HG03469 (cell line): Measurements from ENCODE around the gene INSYN1.

Experiments used
- ATAC-seq: cut with Tn5 transposase; IDR thresholded peaks from one replicate; pipeline ENCODE4 v1.9.1; 2021; ENCODE audit warnings: mild to moderate bottlenecking, moderate library complexity, moderate number of reproducible peaks; ENCODE audit not compliant: unreplicated experiment

INSYN1 gene

GRCh38 chr15:73777741-73778140 is 24.6 kb upstream of the INSYN1 start:
- ATAC-seq: no peak

DNA sequence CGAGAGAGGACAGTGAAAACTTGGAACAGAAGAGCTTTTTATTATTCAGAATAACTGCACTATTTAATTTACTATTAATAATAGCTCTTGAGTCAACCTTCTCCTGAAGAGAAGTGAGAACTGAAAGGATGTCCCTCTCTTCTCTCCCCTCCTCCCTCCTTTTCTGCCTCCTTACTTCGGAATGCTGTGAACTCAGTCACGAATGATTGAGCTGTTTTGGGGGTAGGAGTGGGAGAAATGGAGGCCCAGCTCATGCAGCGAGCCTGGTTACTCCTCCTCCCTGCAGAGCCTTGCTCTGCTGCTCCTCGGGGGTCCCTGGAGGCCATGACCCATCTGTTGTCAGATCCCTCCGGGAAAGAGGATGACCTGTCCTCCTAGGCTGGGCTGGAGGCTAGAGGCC is 20.3 kb upstream of the INSYN1 start:
- no peak for ATAC-seq

- ATAC-seq: no peak
These were observed 18.4 kb upstream of the INSYN1 start for GRCh38 chr15:73771385-73772045.

DNA sequence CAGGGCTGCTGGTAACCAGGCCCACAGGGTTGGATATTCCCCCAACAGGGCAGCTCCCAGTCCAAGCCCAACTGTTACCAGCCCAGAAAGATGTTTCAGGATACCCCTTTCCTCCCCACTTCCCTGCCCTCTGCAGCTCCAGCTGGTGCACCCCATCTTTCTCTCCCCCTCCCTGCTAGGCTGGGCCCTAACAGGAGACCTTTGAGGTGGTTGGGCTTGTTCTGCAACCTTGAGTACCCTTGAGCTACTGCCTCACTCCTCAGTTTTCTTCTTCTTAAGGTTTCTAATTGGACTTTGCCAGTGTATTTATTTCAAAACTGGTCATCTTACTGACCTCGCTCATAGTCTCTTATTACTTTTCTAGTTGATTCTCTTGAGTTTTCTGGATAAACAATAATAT is 16.9 kb upstream of the INSYN1 start:
- no peak for ATAC-seq

DNA sequence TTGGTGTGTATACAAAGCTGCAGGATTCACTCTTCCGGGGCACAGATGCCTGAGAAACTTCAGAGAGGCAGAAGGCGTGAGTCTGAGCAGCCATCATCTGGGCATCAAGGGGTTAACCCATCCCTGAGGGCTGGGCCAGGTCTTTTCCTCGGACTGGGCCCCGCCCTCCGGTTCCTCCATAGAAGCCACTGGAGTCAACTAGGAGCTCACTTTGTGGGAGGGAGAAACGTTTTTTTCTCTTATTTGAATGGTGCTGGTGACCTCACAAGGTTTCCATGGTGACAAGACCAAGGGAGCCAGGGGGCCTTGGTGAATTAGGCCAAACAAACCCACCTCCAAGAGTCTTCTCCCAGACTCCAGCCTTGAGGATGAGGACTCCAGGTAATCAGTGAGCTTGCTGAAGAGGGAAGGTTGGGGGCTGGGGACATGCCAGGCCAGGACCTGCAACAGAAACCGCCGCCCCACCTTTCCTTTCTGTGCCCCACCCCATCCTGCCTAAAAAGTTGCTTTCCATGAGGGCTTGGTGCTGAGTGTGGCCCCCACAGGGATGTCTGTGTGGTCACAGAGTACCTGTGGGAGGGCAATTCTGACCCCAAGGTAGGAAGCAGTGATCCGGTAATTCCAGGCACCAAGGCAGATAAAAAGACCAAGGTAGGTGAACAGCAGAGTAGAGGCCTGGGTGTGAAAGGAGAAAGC is 14.8 kb upstream of the INSYN1 start:
- ATAC-seq: no peak

GRCh38 chr15:73766598-73766997 is 13.4 kb upstream of the INSYN1 start:
- no peak for ATAC-seq

DNA sequence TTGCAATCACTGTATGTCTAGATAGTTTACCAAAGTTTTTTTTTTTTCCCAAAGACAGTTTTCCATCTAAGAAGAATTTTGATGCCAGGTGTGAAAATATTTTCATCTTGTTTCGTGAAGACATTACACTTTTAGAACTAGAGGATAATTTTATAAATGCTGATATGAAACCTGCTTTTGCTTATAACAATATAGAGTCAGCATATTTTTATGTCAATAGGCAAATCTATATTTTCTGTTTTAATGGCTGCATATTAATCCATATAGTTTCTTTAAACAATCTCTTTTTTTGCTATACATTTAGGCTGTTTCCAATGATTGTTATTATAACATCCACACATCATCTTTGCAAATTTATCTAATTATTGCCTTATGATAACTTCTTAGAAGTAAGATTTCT is 12.6 kb upstream of the INSYN1 start:
- no peak for ATAC-seq

DNA sequence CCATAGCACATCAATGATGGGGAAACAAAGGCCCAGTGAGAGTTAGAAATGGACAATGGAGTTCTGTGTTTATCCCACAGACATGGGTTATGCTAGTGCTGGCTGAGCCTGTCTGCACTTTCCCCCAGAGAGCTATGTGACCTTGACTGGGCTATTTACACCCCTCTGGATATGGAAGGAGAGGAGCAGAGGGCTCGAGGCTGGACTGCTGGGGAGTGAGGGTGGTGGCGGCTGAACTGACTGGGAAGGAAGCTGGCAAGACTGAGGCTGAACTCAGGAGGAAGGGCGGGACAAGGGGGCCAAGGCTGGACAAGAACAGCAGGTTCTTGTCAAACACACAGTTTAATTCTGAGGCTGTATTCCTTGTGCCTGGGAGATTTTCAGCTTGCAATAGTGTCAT is 10.8 kb upstream of the INSYN1 start:
- no peak for ATAC-seq

- ATAC-seq: no peak
These were observed 7.5 kb upstream of the INSYN1 start for GRCh38 chr15:73760330-73761329.

DNA sequence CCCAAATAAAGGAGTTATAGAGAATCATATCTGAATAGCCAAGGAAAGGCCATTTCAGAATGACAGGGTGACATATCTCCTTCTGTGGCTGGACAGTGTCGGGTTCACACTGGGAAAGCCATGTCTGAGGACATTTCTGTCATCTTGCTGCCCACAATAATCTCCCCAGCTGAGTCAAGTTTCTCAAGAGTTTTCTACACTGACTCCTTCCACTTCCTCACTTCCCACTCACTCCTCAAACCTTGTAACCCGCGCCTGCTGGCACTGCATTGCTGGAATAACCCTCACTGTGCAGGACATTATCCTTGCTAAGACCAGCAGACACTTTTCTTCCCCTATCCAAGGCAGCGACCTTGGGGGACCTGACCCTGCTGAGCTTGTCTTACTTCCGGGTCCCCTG is 5.3 kb upstream of the INSYN1 start:
- ATAC-seq: no peak

DNA sequence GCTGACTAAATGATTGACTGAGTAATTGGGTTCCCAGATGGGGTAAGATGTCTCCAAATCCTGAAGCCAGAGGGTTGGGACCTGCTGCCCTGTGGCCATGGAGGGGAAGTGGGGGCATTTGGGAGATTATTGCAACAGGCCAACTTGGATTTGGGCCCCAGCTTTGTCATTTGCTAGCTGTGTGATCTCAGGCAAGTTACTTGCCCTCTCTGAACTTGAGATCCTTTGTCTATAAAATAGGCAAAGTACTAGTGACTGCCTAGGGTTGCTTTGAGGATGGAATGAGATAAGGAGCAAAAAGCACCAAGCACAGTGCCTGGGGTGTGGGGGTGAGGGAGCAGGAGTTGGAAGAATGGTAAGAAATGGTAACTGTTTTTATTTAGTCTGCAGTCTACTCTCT is 4.4 kb upstream of the INSYN1 start:
- ATAC-seq: no peak

GRCh38 chr15:73756947-73757513 is 3.9 kb upstream of the INSYN1 start:
- no peak for ATAC-seq

- ATAC-seq: no peak
These were observed 3.2 kb upstream of the INSYN1 start for GRCh38 chr15:73756390-73756789.

- no peak for ATAC-seq
These were observed 2.8 kb upstream of the INSYN1 start for GRCh38 chr15:73755946-73756345.

- ATAC-seq: no peak
These were observed 2.3 kb upstream of the INSYN1 start for GRCh38 chr15:73755481-73755880.

- no peak for ATAC-seq
These were observed 1.3 kb upstream of the INSYN1 start for GRCh38 chr15:73754461-73754860.

- no peak for ATAC-seq
These were observed 351 bp downstream of the INSYN1 start for GRCh38 chr15:73752806-73753193.

DNA sequence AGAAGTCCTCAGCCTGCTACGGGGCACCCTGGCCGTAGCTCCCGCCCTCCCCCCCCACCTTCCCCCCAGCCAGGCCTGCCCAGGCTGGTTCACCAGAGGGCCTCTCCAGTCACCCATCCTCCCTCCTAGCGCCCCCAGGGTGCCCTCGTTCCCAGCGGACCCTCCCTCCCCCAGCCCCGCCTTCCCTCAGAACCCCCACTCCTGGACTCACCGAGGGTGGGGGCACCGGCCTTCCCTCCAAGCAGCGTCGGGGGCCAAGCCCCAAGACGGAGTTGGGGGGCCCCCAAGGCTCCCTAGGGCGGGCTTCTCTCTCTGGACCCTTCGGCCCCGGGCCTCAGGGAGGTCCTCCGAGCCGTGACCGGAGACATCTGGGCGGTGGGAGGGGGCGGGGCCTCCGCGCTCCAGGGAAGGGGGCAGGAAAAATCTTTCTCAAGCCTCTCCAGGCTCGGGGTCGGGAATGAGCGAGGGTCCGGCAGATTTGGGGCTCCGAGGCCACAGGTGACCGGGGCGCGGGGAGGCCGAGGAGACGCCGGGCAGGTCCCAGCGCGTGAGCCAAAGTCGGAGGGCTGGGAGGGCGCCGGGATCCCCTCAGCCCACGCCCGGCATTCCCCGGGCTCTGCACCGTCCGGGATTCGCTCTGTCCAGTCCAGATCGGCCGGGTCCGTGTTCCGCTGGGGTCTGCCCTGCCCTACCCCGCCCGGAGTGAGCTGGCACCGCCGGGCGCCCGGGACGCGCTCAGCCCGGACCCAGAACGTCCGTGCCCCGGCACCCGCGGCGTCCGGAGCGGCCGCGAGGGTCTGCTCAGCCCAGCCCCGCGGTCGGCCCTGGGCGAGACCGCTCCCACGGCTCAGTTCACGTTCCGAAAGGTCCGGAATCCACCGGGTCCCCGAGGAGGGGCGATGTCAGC is 999 bp downstream of the INSYN1 start:
- ATAC-seq: no peak

DNA sequence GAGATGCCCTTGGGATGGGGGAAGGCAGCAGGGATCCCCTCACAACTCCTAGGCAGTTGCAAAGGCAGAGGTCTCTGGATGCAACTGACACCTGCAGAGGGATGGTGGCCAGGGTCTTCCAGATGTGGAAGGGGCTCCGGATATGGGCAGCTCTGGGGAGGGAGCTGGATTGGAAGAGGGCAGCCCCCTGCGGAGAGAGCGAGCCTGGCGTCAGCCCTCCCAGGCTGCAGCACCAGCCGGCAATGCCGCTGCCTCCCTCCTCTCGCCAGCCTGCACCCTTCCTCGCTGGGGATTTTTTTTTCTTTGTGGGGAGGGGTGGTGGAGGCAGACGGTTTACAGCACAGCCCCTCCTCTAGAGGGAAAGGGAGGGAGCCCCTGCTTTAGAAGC is 1.6 kb downstream of the INSYN1 start:
- no peak for ATAC-seq

- ATAC-seq: no peak
These were observed 2.2 kb downstream of the INSYN1 start for GRCh38 chr15:73750951-73751350.
